ENCODE results near the gene SH3BGRL3.
"Not testable (repeated sequence)": the region's sequence is repeated elsewhere in the genome, so short reads cannot be mapped to it uniquely, and the experiment has no call there.

The SH3BGRL3 gene

DNA sequence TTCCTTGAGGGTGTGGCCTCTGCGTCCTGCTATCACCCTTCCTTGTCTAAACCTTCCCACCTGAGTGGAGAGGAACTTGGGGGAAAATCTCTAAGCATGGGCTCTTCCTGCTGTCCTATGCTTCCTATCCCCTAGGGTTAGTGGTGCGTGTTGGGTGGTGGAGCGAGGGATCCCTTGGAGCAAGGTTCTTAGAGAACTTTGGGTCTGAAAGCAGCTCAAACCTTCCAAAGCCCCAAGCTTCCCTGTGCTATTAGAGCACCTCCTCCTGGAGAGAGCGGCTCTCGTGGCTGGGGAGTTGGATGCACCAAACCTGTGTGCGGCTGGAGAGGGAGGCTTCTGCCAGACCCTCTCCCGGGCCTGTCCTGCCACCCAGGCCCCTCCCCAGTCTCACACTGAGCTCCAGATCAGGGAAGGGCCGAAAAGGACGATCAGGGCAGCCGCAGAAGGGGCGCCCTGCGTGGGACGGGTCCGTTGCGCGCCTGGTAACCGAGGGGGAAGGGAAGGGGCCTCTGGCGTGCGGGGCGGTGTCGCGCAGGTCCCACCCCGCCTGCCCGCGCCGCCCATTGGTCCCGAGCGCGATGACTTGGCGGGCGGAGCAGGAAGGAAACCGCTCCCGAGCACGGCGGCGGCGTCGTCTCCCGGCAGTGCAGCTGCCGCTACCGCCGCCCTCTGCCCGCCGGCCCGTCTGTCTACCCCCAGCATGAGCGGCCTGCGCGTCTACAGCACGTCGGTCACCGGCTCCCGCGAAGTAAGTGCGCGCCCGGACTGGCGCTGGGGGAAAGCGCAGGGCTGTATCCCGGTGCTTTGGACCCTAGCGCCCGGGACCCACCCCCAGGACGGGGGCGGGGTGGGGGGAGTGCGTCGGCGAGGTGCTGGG lies at the start of gene SH3BGRL3:
Gene SH3BGRL3, plus strand, starts transcription at position 631 of the 877 bp plus-strand sequence. Its CDS starts 70 bp downstream, at position 701.
- peak; percentile 96 for DNase-seq

DNA sequence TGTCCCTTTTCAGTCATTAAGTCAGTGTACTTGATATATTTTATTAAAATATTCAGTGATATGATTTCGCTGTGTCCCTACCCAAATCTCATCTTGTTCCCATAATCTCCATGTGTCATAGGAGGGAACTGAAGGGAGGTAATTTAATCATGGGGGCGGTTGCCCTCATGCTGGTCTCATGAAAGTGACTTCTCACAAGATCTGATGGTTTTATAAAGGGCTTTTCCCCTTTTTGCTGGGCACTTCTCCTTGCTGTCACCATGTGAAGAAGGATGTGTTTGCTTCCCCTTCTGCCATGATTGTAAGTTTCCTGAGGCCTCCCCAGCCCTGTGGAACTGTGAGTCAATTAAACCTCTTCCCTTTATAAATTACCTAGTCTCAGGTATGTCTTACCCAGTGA lies 49.2 kb upstream of the SH3BGRL3 start:
- DNase-seq, result not testable (repeated sequence)

DNA sequence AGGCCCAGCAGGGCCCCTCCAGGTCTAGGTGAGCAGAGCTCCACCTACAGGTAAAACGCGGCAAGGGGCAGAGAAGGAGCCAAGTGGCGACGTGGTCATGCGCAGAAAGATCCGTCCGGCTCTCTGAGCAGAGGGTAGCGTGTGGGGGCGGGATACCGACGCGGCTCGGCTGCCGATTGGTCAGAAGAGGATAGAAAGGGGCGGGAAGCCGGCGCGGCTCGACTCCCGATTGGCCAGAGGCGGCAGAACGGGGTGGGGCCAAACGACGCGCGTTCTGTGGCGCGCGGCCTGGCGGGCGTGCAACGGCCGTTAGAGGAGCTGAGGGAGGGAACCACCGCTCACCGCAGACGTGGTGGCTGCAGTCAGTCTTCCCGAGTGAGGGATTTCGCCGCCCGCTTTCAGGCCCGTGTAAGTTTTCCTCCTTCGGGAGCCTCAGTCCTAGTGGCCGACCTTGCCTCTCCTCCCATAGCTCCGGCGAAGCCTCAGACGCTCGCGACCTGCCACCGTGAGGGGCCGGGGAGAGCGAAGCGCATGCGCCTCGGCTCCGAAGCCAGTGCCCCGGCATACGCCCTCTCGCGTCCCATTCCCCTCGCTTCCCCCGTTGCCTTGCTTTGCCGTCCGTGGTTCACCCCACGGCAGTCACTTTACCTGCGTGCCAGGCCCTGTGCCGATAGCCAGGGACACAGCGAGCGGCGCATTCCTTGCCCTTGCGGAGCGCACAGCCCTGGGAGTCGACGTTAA lies 45.8 kb upstream of the SH3BGRL3 start, which contains the start of gene CEP85:
Gene CEP85, plus strand, starts transcription at position 298 of the 741 bp plus-strand sequence. CDS start 5,584 bp downstream, outside the sequence.
- peak; percentile 99 for DNase-seq

DNA sequence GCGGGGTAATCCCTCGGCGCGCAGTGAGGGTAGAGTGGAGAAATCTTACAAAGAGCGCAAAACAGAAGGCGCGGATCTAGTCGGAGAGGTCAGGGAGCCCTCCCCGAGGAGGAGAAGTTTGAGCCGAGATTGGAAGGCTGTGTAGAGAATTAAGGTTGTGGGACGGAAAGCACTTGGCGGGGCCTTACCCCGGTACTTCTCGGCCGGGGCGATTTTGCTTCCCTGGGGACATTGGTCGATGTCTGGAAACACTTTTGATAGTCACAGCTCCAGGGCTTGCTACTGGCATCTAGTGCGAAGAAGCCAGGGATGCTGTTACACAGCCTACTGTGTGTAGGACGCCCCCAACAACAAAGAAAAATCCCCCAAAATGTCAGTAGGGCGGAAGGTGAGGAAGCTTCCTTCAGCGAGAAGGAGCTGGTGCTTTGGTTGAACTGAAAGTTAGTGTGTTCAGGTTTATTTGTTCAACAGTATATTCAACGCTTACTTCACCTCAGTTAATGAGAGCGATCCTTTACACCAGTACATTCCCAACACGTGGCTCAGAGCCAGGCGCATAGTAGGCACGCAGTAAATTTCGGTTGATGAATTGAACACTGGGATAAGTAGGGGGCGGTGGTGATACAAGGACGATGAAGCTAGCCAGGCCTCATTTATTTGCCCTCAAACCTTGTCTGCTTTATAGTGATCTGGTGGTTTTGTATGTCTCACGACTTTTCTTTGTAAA lies 45.1 kb upstream of the SH3BGRL3 start:
- DNase-seq, result peak; percentile 52

DNA sequence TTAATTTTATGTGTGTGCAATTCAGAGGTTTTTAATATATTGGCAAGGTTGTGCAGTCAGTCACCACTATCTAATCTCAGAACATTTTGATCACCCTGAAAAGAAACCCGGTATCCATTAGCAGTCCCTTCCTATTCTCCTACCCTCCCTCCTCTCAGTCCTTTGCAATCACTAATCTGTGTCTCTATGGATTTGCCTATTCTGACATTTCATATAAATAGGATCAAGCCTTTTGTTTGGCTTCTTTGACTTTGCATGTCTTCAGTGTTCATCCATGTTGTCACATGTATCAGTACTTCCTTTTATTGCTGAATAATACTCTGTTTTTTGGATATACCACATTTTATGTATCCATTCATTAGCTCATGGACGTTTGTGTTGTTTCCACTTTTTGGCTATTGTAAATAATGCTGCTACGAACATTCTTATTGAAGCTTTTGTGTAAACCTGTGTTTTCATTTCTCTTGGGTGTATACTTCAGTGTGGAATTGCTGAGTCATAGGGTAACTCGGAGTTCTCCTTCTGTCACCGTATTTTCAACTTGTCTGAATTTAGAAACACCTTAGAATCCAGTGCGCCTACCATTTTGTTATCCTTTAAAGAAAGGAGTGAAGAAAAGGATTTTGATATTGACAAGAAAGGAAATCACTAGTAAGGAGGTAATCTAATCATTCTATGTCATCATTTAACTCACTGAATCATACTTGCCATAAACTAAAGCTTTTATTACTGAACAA lies 42.5 kb upstream of the SH3BGRL3 start:
- peak; percentile 57 for DNase-seq

DNA sequence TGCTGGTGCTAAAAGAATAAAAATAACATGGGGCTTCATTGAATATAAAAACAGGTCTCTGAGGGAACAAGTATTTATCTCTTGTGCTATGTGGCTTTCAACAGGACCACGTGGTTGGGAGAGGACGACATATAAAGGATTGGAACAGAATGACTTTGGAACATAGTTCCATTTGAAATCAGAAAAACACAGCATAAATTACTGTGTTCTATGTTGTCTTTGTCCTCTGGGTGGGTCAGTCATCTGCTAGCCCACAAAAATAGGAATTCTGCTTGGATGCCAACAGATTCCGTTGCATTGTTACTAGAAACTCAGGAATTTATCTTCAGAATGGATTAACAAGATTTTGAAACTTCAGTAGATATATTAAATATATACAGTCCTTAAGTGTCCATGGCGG lies 40.0 kb upstream of the SH3BGRL3 start:
- no peak for DNase-seq

DNA sequence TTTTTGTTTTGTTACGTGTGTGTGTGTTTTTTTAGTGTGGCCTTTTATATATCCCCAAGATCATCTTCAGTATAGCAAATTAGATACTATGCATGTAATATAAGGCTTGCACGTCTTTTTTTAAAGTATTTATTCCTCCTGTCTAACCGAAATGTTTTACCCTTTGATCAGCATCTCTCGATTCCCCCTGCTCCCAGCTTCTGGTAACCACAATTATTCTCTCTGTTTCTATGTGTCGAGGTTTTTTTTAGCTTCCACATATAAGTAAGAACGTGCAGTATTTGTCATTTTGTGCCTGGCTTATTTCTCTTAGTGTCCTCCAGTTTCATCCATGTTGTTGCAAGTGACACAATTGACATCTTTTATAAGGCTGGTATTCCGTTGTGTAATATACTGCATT lies 27.2 kb upstream of the SH3BGRL3 start:
- DNase-seq, result no peak

DNA sequence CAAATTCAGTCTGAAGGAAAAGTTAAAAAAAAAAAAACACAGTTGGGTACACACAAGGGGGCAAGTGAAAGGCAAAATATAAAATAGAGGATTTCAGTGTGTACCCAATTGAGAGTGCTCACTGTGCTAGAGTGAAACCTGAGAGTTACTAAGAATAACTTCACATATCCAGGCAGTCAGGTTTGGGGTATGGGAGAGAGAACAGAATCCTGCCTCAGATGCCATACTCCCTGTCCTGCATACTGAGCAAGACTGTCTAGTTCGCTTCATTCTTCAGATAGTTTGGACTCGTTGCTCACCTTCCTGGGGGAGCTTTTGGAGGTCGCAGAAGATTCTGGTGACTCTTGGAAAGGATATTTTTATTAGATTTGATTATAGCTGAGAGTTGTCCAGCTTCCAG lies 25.5 kb upstream of the SH3BGRL3 start:
- no peak for DNase-seq

DNA sequence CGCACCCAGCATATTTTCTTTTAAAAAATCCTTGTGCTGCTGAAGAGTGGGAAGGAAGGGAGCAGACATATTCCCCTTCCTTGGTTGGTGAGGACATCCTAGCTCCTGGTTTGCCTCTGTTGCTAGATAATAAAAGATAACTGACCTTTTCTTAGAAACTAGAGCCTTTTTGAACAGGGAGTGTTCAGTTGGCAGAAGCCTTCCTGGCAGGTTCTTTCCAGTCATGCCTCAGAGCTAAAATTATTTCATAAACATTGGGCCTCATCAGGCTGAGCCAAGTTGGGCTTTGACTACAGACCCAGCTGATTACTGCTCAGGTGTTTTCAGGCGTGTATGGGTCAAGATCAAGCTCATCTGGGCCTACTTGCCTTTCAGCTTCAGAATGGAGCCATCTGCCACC lies 22.7 kb upstream of the SH3BGRL3 start:
- no peak for DNase-seq

DNA sequence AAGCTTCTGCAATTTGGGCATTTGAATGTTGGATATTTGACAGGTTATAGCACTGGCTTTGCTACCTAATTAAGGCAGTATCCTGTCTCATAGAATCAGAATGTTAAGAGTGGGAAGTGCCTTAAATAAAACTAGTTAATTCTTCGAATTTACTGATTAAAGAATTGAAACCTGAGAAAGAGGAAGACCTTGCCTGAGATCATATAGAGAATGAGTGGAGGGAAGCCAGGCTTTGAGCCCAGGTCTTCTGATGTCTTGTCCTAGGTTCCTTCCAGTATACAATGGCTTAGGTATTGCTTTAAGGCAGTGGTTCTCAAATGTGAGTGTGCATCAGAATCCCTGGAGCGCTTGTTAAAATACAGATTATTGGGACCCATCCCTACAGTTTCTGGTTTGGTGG lies 20.9 kb upstream of the SH3BGRL3 start:
- DNase-seq, result no peak

DNA sequence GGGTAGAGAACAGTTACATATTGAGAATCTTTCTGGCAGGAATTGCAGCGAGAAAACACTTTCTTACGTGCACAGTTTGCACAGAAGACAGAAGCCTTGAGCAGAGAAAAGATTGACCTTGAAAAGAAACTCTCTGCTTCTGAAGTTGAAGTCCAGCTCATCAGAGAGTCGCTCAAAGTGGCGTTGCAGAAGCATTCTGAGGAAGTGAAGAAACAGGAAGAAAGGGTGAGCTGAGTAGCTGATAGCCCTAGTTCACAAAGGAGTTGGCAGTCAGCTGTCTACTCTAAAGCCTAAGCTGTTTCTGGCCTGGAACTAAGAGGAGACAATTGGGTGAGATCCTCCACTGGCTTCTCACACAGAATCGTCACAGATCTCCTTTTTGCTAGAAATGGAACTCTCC lies 20.3 kb upstream of the SH3BGRL3 start:
- no peak for DNase-seq

DNA sequence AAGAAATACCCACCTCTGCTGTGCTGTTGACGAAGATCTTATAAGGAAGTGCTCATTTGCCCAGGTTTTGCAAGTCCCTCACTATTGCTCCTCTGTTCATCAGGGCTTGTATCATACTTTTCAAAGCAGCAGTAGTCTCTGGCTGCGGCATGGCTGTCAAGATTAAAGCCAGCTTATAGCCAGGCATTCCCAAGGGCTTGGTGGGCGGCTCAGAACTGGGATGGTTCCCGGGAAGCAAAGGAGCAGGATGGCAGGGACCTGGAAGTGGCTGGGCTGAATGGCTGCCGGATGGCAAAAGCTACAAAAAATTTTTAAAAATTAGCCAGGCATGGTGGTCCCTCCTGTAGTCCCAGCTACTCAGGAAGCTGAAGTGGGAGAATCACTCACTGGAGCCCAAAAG lies 16.7 kb upstream of the SH3BGRL3 start:
- DNase-seq, result no peak

DNA sequence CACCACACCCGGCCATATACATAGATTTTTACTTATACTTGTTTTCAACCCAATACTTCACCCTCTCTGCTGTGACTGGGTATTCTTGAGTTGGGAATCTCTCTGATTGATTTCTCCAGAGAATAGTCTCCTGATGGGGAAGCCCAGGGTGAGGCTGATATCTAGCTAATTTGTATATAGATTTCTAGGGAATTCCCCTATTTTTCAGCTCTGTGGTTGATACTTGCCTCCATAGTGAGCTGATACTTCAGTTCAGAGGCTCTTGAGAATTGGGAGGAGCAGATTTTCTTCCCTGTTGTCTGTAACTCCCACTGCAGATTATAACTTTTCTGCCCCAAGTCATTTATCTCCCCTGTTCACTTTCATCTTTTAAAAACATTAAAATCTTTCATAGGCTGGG lies 14.5 kb upstream of the SH3BGRL3 start:
- no peak for DNase-seq

DNA sequence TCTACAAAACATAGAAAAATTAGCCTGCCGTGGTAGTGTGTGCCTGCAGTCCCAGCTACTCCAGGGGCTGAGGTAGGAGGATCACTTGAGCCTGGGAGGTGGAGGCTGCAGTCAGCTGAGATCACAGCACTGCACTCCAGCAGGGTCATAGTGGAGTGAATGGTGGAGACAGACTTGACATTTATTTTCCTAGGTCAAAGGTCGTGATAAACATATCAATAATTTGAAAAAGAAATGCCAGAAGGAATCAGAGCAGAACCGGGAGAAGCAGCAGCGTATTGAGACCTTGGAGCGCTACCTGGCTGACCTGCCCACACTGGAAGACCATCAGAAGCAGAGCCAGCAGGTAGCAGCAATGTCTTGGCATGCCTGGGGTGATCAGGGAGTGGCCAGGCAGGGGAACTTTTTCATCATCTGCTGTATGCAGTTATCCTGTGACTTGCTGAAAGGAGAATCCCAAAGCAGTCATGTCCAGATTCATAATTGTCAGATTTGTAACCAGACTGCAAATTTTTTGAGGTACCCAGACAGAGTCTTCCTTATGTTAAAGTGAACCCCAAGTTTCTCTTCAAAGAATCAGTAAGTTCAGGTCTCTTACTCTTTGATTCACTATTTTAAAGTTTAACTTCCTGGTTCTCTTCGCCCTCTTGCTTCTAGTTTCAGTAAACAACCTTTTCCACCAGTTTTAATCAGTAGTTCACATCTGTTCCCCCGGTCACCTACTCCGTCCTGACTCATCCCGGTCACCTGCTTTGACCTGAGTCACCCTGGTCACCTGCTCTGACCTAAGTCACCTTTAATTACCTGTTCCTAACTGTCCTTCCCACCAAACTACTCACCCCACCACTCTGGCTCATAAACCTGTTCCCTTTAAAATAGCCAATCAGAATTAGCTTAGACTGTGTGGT lies 11.3 kb upstream of the SH3BGRL3 start:
- DNase-seq, result no peak

DNA sequence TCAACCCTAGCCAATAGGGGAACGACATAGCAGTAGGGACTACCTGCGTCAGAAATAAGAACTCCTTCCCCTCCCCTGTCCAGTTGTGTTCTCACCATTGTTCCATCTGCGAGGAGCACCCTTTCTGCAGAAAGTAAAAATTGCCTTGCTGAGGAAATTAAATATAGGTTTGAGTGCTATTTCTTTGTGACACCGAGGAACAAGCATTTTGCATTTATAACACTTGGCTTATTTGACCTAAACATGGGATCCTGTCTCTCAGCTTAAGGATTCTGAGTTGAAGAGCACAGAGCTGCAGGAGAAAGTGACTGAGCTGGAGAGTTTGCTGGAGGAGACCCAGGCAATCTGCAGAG lies 10.7 kb upstream of the SH3BGRL3 start:
- no peak for DNase-seq

DNA sequence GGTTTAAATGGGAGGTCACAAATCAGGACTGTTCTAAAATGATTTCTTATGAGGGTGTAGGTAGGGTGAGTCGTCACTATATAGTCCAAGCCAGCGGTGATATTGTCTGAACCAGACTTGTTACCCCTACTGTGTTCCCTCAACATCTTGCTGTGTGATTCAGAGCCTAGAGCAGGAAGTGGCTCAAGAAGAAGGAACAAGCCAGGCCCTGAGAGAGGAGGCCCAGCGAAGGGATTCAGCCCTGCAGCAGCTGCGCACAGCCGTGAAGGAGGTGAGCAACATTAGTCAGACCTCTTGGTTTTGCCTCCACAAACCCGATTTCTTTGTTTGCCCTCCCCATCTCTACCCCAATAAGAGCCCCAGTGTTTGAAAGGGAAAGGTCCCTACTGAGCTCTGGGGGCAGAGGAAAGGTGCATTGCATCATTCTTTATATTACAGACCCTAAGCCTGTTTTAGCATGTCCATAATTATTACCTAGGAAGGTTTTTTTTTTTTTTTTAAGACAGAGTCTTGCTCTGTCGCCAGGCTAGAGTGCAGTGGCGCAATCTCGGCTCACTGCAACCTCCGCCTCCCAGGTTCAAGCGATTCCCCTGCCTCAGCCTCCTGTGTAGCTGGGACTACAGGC lies 5.0 kb upstream of the SH3BGRL3 start:
- DNase-seq, result no peak

DNA sequence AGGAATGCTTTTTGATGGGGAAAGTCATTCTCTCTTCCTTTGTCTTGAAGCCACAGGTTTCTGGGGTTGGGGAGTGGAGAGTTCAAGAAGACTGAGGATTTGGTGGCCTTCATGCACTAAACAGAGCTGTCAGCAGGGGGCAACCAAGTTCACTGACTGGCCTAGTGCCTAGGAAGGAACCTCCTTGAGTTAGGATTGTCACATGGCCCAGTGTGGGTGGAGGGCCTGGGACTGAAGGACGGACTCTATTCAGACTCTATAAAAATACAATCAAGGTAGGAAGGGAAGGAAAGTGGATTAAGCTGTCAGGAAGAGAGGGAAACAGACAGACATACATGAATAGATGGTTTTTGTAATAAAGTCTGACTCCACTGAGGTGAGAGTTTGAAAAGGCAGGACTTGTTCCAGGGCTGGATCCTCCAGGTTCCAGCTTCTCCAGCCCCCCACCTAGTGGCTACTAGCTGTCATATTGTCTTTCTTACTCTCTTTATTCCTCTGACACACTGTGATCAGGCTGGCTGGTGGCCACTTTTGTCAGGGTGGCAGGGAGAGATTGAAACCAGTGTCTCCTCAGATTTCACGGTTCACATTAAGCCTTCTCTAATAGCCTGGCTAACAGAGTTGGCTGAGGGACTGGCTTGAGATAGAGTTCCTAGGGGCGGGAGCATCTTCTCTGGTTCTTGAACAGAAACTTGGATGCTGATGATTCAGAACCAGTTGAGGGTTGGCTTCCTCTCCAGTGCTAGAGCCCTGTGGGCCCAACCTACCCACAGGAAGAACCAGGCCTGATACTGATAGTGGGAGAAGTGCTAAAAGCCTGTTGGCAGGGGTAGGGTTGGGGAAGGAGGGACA lies 4.1 kb upstream of the SH3BGRL3 start:
- DNase-seq, result peak; percentile 85

DNA sequence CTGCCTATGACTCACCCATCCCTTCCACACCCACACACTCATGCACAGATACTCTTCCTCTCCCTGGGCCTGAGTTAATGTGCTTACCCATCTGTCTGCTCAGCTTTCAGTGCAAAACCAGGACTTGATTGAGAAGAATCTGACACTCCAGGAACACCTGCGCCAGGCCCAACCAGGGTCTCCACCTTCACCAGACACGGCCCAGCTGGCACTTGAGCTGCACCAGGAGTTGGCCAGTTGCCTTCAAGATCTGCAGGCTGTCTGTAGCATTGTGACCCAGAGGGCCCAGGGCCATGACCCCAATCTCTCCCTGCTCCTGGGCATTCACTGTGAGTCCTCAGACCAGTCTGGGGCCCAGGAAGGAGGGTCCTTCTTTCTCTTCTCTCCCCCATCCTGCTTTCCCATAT lies 3.5 kb upstream of the SH3BGRL3 start:
- DNase-seq, result no peak

DNA sequence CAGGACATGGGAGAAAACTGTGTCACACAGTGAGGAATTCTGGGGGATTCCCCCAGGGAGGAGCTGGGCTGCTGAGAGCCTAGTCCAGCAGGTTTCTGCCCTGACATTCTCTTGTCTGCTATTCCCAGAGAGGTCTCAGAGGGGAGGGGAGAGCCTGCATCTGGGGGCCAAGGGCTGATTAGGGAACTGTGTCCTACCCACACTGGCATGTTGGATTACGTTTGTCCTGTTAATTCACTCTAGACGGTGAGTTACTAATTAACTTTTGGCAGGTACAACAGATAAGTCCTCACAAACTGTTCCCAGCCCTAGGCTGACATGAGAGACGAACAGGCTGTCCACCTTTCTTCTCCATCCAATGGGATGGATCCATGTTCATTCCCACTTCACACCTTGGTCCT lies 2.6 kb upstream of the SH3BGRL3 start:
- DNase-seq, result peak; percentile 39

DNA sequence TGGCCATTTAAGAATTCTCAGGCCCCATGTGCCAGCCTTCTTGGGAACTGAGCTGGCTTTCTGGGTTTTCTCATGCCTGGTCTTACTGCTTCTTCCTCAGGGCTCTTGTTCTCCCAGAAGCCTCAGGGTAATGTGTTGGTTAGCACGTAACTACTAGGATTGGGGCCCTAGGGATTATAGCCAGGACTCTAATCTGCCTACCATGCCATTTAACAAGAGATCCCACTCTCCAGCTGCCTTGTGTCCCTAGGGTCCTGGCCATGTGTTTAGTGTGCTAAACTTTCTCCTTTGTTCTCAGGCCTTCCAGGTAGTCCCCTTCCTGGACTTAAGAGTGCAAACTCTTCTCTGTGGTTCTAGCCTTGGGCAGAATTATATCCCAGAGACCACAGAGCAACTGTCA lies 2.2 kb upstream of the SH3BGRL3 start:
- DNase-seq, result no peak

Measured in DMS53 (cell line).